Gastroesophageal sphincter (tissue), 3 donors: Measurements from ENCODE around the gene ZNF638.

Experiments
- CTCF ChIP-seq, 4 experiments: fragments of 200-600 bp in 2 of 4; fragments of 450-650 bp in 2 of 4; sonication (generic) in 1 of 4; IDR thresholded peaks; one replicate each; pipeline ENCODE4 v1.5.1; 2017 to 2019; ENCODE audit warnings: antibody characterized with exemption in 4 of 4, mild to moderate bottlenecking in 2 of 4, moderate library complexity in 2 of 4
- EP300 ChIP-seq: sonication (generic); formaldehyde crosslinking; IDR thresholded peaks from one replicate; pipeline ENCODE4 v1.6.1; 2017; ENCODE audit warnings: antibody characterized with exemption, mild to moderate bottlenecking
- POLR2AphosphoS5 ChIP-seq: sonication (generic); formaldehyde crosslinking; IDR thresholded peaks from one replicate; pipeline ENCODE4 v1.6.1; 2017; ENCODE audit warnings: antibody characterized with exemption

GRCh38 chr2:71462056-71462605, 130.5 kb downstream of the ZNF638 start:
- no peak for TF ChIP-seq CTCF (IDR thresholded peaks at IDR 0.05)
- no peak for TF ChIP-seq POLR2AphosphoS5
- no peak for TF ChIP-seq EP300
